Cardiac septum (tissue), 1 donor: ENCODE measurements around the gene SPOCK2. TPM values are rescaled to one million over a fixed set of nuclear protein-coding genes. Genes with fewer than 3 reads are reported as not detected.

Experiments used
- DNase-seq: peaks from one replicate; pipeline ENCODE4 v3.0.0-alpha.2; 2020; ENCODE audit warnings: low spot score
- intact Hi-C: fragments of 100-400 bp; cut with DNase I; formaldehyde crosslinking; loops from one replicate; pipeline ENCODE4 v1.14.0; 2022
- total RNA-seq: library from RNA; stranded (reverse); fragmentation: NEBNext Ultra II Directional; extraction: Animal tissue kit (Norgen Biotek cat#: 25700); gene quantifications from one replicate; pipeline ENCODE4 v1.2.1, GENCODE V29; 2021
- donor health status: DM: no; HTN: no; CAD: no.

The SPOCK2 gene
- total RNA-seq, 1 donor from 2014 or later = 7.5 TPM

GRCh38 chr10:72077275-72077990 is 10.9 kb downstream of the SPOCK2 start:
- intact Hi-C loops = no loop called here
- no peak for DNase-seq

- intact Hi-C loops = no loop called here
- no peak for DNase-seq
These were observed 11.6 kb downstream of the SPOCK2 start for GRCh38 chr10:72076756-72077155.

GRCh38 chr10:72075376-72076115 is 12.8 kb downstream of the SPOCK2 start:
- no peak for DNase-seq
- intact Hi-C loops = no loop called here

- intact Hi-C loops = no loop called here
These were observed 13.6 kb downstream of the SPOCK2 start for GRCh38 chr10:72074574-72075375.

GRCh38 chr10:72073708-72074573 is 14.4 kb downstream of the SPOCK2 start:
- intact Hi-C loops = no loop called here
- no peak for DNase-seq

More at GRCh38 chr10:72074574-72075375, 13.6 kb downstream of the SPOCK2 start:
- no peak for DNase-seq

GRCh38 chr10:72072639-72073038 is 15.7 kb downstream of the SPOCK2 start:
- DNase-seq = no peak
- intact Hi-C loops = no loop called here

GRCh38 chr10:72072046-72072445 is 16.3 kb downstream of the SPOCK2 start:
- no peak for DNase-seq
- intact Hi-C loops = no loop called here

- DNase-seq = no peak
- intact Hi-C loops = loop anchor here (1.0 to 5.0 kb wide), 2 partner anchors 22 to 42 kb away; no protein-coding TSS in a partner anchor
These were observed 18.4 kb downstream of the SPOCK2 start for GRCh38 chr10:72069751-72070526.

- no peak for DNase-seq
- intact Hi-C loops = loop anchor here (1.0 to 5.0 kb wide), 2 partner anchors 23 to 43 kb away; no protein-coding TSS in a partner anchor
These were observed 19.4 kb downstream of the SPOCK2 start for GRCh38 chr10:72068901-72069446.

- DNase-seq = no peak
- intact Hi-C loops = loop anchor here (5.0 kb wide), 1 partner anchor 44 kb away; no protein-coding TSS in a partner anchor
These were observed 20.1 kb downstream of the SPOCK2 start for GRCh38 chr10:72068126-72068765.

- intact Hi-C loops = loop anchor here (5.0 kb wide), 1 partner anchor 45 kb away; no protein-coding TSS in a partner anchor
- no peak for DNase-seq
These were observed 20.8 kb downstream of the SPOCK2 start for GRCh38 chr10:72067463-72068125.

- intact Hi-C loops = loop anchor here (5.0 kb wide), 1 partner anchor 46 kb away; no protein-coding TSS in a partner anchor
- DNase-seq = no peak
These were observed 21.8 kb downstream of the SPOCK2 start for GRCh38 chr10:72066318-72067284.

GRCh38 chr10:72065439-72066025 is 22.8 kb downstream of the SPOCK2 start:
- no peak for DNase-seq
- intact Hi-C loops = loop anchor here (5.0 kb wide), 1 partner anchor 47 kb away; no protein-coding TSS in a partner anchor

- intact Hi-C loops = no loop called here
- DNase-seq = no peak
These were observed 24.5 kb downstream of the SPOCK2 start for GRCh38 chr10:72063703-72064391.
